Fibroblast of villous mesenchyme (primary cell): ENCODE results near the gene DDI2. TPM values are rescaled to one million over a fixed set of nuclear protein-coding genes. Genes with fewer than 3 reads are reported as not detected.

ENCODE experiments used
- DNase-seq: peaks from one replicate; pipeline ENCODE4 v3.0.0-alpha.2; 2010; ENCODE audit warnings: low read depth
- H3K4me3 ChIP-seq: 2 replicates; pipeline ENCODE4 v1.5.1; 2011; ENCODE audit warnings: low read depth, mild to moderate bottlenecking, low read length
- CTCF ChIP-seq: IDR thresholded peaks from 2 replicates; pipeline ENCODE4 v1.5.1; 2012; ENCODE audit warnings: low read depth, mild to moderate bottlenecking, low read length; ENCODE audit not compliant: insufficient read depth
- total RNA-seq: library from RNA; depleted of rRNA; stranded (reverse); fragments of >200 nt; gene quantifications from 2 replicates; pipeline ENCODE4 v1.2.3, GENCODE V29; 2012

Gene DDI2
- total RNA-seq, 1 donor: 15.5 TPM

DNA sequence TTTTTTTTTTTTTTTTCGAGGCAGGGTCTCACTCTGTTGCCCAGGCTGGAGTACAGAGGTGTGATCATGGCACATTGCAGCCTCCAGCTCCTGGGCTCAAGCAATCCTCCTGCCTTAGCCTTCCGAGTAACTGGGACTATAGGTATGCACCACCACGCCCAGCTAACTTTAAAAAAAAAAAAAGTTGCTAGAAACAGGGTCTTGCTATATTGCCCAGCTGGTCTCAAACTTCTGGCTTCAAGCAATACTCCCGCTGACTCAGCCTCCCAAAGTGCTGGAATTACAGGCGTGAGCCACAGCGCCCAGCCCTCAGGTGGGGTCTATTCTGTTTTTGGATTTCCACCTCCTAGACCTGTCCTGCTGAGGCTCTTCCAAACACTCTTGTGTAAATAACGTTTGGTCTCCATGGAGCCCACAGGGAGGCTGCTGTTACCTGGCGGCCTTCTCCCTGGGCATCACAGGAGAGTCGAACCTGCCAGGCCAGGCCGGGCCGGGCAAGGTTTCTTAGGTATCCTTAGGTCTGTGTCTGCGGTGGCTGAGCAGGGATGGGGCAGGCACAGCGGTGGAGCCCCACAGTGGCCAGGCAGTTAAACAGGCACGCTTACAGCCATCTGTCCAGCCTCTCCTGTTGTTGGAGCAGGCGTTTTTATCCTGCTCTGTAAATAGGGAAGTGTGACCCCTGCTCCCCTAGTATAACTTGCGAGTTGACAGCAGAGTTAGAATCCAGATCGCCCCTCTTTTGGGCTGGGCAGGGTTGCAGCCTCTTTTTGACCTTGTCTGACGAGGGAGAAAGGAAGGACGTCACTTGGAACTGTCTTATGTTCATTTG lies 85.7 kb downstream of the DDI2 start:
- H3K4me3 ChIP-seq: no peak overlapping the region
- DNase-seq: peak; percentile 81
- peak; percentile 48 for TF ChIP-seq CTCF

GRCh38 chr1:15703562-15703961 lies 86.3 kb downstream of the DDI2 start:
- TF ChIP-seq CTCF: no peak
- H3K4me3 ChIP-seq: no peak overlapping the region
- peak; percentile 96 for DNase-seq

DNA sequence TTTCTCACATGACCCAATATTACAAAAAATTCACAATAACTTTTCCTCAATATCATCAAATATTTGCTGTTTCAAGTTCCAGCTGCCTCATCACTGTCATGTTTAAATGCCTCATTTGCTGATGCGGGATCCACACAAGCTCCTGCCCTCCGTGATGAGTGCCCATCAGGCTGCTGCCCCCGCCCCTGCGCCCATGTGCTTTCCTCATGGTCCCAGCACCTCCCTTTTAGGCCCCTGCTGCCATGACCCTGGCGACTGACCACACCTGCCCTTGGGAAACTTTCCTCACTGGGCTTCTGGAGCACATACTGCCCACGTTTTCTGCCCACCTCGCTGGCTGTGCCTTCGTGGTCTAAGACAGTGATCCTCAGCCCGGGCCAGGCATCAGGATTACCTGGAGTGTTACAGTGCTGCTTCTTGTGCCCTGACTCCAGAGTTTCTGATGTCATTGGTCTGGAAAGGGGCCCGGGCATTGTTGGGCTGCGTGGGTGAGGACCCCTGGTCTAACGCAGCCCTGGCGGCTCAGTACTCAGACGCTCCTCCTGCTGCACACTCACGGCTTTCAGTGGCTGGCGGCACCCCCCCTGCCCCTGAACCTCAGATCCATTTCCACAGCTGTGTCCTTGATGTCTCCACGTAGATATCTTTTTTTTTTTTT lies 87.4 kb downstream of the DDI2 start:
- TF ChIP-seq CTCF: no peak
- H3K4me3 ChIP-seq: no peak overlapping the region
- no peak for DNase-seq

DNA sequence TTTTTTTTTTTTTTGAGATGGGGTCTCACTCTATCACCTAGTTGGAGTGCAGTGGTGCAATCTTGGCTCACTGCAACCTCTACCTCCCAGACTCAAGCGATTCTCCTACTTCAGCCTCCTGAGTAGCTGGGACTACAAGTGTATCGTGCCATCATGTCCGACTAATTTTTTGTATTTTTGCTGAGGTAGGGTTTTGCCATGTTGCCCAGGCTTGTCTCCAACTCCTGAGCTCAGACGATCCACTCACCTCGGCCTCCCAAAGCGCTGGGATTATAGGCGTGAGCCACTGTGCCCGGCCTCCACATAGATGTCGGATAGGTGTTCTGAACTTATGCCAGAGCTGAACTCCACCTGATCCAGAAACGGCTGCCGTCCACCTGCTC lies 87.9 kb downstream of the DDI2 start:
- TF ChIP-seq CTCF: no peak
- H3K4me3 ChIP-seq: no peak overlapping the region
- DNase-seq: no peak

- no peak for TF ChIP-seq CTCF
- DNase-seq: no peak
- no peak overlapping the region for H3K4me3 ChIP-seq
Measured at GRCh38 chr1:15706751-15707150, 89.5 kb downstream of the DDI2 start.

DNA sequence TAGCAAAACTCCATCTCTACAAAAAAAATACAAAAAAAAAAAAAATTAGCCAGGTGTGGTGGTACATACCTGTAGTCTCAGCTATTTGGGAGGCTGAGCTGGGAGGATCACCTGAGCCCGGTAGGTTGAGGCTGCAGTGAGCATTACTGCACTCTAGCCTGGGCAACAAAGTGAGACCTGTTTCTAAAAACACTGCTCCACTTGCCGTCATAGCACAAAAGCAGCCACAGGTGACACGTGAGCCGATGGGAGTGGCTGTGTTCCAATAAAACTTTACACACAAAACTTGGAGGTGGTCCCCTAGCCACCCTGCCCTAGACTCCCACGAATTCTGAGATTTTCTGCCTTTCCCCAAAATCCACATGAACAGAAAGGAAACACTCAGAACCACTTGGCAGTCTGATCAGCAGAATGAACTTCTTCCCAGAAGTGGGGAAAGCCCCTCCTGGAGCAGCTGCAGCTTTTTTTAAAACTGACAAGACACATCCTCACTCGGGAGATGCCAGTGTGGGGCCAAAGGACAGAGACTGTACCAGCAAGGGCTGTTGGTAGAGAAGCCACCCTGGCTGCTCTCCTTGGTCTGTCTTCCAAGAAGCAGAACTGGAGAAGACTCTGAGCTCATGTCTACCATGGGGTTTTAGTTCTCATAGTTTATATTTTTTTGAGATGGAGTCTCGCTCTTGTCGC lies 90.1 kb downstream of the DDI2 start:
- DNase-seq: no peak
- no peak for TF ChIP-seq CTCF
- no peak overlapping the region for H3K4me3 ChIP-seq
